Measurements from ENCODE around the gene TBX2.
A peak's percentile ranks its signal among the peaks of the same experiment; 100 is the strongest.

TBX2 gene

GRCh38 chr17:61369751-61370150, 29.9 kb upstream of the TBX2 start:
- no peak for DNase-seq

- no peak for DNase-seq
Observed at GRCh38 chr17:61371179-61371578, 28.5 kb upstream of the TBX2 start.

- no peak for DNase-seq
Observed at GRCh38 chr17:61371606-61372005, 28.0 kb upstream of the TBX2 start.

GRCh38 chr17:61372436-61372835, 27.2 kb upstream of the TBX2 start:
- DNase-seq: no peak

- DNase-seq: no peak
Observed at GRCh38 chr17:61376931-61377838, 22.5 kb upstream of the TBX2 start.

GRCh38 chr17:61378658-61379456, 20.8 kb upstream of the TBX2 start:
- no peak for DNase-seq

GRCh38 chr17:61379457-61380216, 20.0 kb upstream of the TBX2 start:
- no peak for DNase-seq

- DNase-seq: no peak
Observed at GRCh38 chr17:61380217-61380835, 19.3 kb upstream of the TBX2 start.

GRCh38 chr17:61380836-61381525, 18.7 kb upstream of the TBX2 start:
- DNase-seq: peak; percentile 80

- peak; percentile 42 for DNase-seq
Observed at GRCh38 chr17:61381537-61381936, 18.1 kb upstream of the TBX2 start.

- no peak for DNase-seq
Observed at GRCh38 chr17:61382796-61383688, 16.6 kb upstream of the TBX2 start.

- no peak for DNase-seq
Observed at GRCh38 chr17:61383689-61384201, 15.9 kb upstream of the TBX2 start.

- no peak for DNase-seq
Observed at GRCh38 chr17:61384354-61384691, 15.3 kb upstream of the TBX2 start.

GRCh38 chr17:61384692-61385576, 14.7 kb upstream of the TBX2 start:
- no peak for DNase-seq

- no peak for DNase-seq
Observed at GRCh38 chr17:61385577-61386236, 13.9 kb upstream of the TBX2 start.

- DNase-seq: no peak
Observed at GRCh38 chr17:61386251-61386650, 13.4 kb upstream of the TBX2 start.

- no peak for DNase-seq
Observed at GRCh38 chr17:61387011-61387410, 12.6 kb upstream of the TBX2 start.

- no peak for DNase-seq
Observed at GRCh38 chr17:61387511-61388305, 11.9 kb upstream of the TBX2 start.

Measured in eye (tissue), 1 donor.